Left lung (tissue), 10 donors: ENCODE results near the gene MT1H. TPM values are rescaled to one million over a fixed set of nuclear protein-coding genes. Genes with fewer than 3 reads are reported as not detected.

Experiments
- ATAC-seq: fragments of 200-7000 bp; cut with Tn5 transposase; one replicate; pipeline ENCODE4 v1.9.1; 2020; ENCODE audit warnings: moderate library complexity
- DNase-seq, 4 donors: peaks; one replicate each; pipeline ENCODE4 v3.0.0-alpha.2; 2013 to 2020
- H3K27ac ChIP-seq, 2 donors: fragments of 200-600 bp; sonication (generic) in 1 of 2; one replicate each; pipeline versions ENCODE4 v1.5.0 to v1.8.0; 2020 to 2021
- H3K27me3 ChIP-seq, 2 donors: fragments of 200-600 bp; sonication (generic) in 1 of 2; one replicate each; pipeline versions ENCODE4 v1.5.0 to v1.8.0; 2020 to 2021
- H3K36me3 ChIP-seq, 2 donors: fragments of 200-600 bp; sonication (generic) in 1 of 2; one replicate each; pipeline versions ENCODE4 v1.5.0 to v1.8.0; 2020 to 2021
- H3K4me1 ChIP-seq, 2 donors: fragments of 200-600 bp; one replicate each; pipeline ENCODE4 v1.8.0; 2021
- H3K4me3 ChIP-seq, 2 donors: fragments of 200-600 bp; sonication (generic) in 1 of 2; one replicate each; pipeline versions ENCODE4 v1.5.0 to v1.8.0; 2020 to 2021; ENCODE audit warnings: mild to moderate bottlenecking in 1 of 2
- H3K9me3 ChIP-seq, 2 donors: fragments of 200-600 bp; sonication (generic) in 1 of 2; one replicate each; pipeline versions ENCODE4 v1.5.0 to v1.8.0; 2020 to 2021
- intact Hi-C, 2 donors: fragments of 100-400 bp; cut with DNase I; formaldehyde crosslinking; loops; one replicate each; pipeline versions ENCODE4 v1.11.2 to v1.14.2; 2022
- polyA plus RNA-seq, 6 donors: library from polyadenylated mRNA; unstranded; fragments of 120-200 nt; gene quantifications; one replicate each; pipeline ENCODE4 v1.2.1, GENCODE V29; 2013; ENCODE audit not compliant: insufficient read length in 6 of 6
- total RNA-seq, 2 donors: library from RNA; stranded (reverse); fragmentation: NEBNext Ultra II Directional; extraction: Animal tissue kit (Norgen Biotek cat#: 25700); gene quantifications; one replicate each; pipeline ENCODE4 v1.2.1, GENCODE V29; 2021
- TF ChIP-seq, protein P1 (sequence below), 2 donors: fragments of 200-600 bp; sonication (generic) in 1 of 2; IDR thresholded peaks; one replicate each; pipeline versions ENCODE4 v1.5.0 to v1.8.0; 2021; ENCODE audit warnings: antibody characterized with exemption in 2 of 2
- donor health status: DM: no; HTN: yes; CAD: no.
- donor health status: DM: no; HTN: no; CAD: no.

MT1H gene
- total and polyA plus RNA-seq, 8 donors = 1.1 to 2.3 (median 2.2) TPM; not detected in 4

- Histone ChIP-seq H3K27me3 (no peaks in the 10 kb centered on the region), H3K4me1 (peaks cover 10 to 13% of the 10 kb centered on the region in 2 donors), H3K36me3 (no peaks in the 10 kb centered on the region), H3K9me3 (peaks cover 0 to 8% of the 10 kb centered on the region in 2 donors), H3K4me3 (no peak overlapping the region), H3K27ac (no peak overlapping the region)
- TF ChIP-seq, protein P1, sequence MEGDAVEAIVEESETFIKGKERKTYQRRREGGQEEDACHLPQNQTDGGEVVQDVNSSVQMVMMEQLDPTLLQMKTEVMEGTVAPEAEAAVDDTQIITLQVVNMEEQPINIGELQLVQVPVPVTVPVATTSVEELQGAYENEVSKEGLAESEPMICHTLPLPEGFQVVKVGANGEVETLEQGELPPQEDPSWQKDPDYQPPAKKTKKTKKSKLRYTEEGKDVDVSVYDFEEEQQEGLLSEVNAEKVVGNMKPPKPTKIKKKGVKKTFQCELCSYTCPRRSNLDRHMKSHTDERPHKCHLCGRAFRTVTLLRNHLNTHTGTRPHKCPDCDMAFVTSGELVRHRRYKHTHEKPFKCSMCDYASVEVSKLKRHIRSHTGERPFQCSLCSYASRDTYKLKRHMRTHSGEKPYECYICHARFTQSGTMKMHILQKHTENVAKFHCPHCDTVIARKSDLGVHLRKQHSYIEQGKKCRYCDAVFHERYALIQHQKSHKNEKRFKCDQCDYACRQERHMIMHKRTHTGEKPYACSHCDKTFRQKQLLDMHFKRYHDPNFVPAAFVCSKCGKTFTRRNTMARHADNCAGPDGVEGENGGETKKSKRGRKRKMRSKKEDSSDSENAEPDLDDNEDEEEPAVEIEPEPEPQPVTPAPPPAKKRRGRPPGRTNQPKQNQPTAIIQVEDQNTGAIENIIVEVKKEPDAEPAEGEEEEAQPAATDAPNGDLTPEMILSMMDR (IDR thresholded peaks at IDR 0.05) = no peak
- ATAC-seq (no peak), DNase-seq (no peak)
- intact Hi-C loops = no loop called here
These were observed 17.1 kb downstream of the MT1H start for GRCh38 chr16:56686758-56687157.

- TF ChIP-seq, protein P1 (IDR thresholded peaks at IDR 0.05) = no peak
These were observed 19.1 kb downstream of the MT1H start for GRCh38 chr16:56688762-56689161.

GRCh38 chr16:56689171-56689570 lies 19.6 kb downstream of the MT1H start:
- Histone ChIP-seq H3K4me1 (no peaks in the 10 kb centered on the region), H3K9me3 (peaks cover 0 to 8% of the 10 kb centered on the region in 2 donors), H3K36me3 (no peaks in the 10 kb centered on the region), H3K27ac (no peak overlapping the region), H3K27me3 (no peaks in the 10 kb centered on the region), H3K4me3 (no peak overlapping the region)
- TF ChIP-seq, protein P1 (IDR thresholded peaks at IDR 0.05) = no peak
- intact Hi-C loops = no loop called here
- DNase-seq (no peak), ATAC-seq (no peak)

More at GRCh38 chr16:56688762-56689161, 19.1 kb downstream of the MT1H start:
- DNase-seq (no peak), ATAC-seq (no peak)
- Histone ChIP-seq H3K4me1 (no peaks in the 10 kb centered on the region), H3K9me3 (peaks cover 0 to 8% of the 10 kb centered on the region in 2 donors), H3K4me3 (no peak overlapping the region), H3K27me3 (no peaks in the 10 kb centered on the region), H3K36me3 (no peaks in the 10 kb centered on the region), H3K27ac (no peak overlapping the region)
- intact Hi-C loops = no loop called here

GRCh38 chr16:56690420-56691122 lies 21.0 kb downstream of the MT1H start:
- Histone ChIP-seq H3K27me3 (no peaks in the 10 kb centered on the region), H3K36me3 (no peaks in the 10 kb centered on the region), H3K9me3 (peaks cover 0 to 8% of the 10 kb centered on the region in 2 donors), H3K27ac (no peak overlapping the region), H3K4me1 (no peaks in the 10 kb centered on the region), H3K4me3 (no peak overlapping the region)
- intact Hi-C loops = loop anchor here in 1 of 2 donors (10.0 kb wide), 1 partner anchor 116 kb away; no protein-coding TSS in a partner anchor
- TF ChIP-seq, protein P1 (IDR thresholded peaks at IDR 0.05) = no peak
- ATAC-seq (no peak), DNase-seq (no peak)

- DNase-seq (peak in 3 of 4 donors; percentile 39 to 80 (median 70)), ATAC-seq (peak; percentile 97)
- TF ChIP-seq, protein P1 (IDR thresholded peaks at IDR 0.05) = no peak
- Histone ChIP-seq H3K36me3 (no peaks in the 10 kb centered on the region), H3K4me3 (no peak overlapping the region), H3K9me3 (peaks cover 0 to 3% of the 10 kb centered on the region in 2 donors), H3K27ac (no peak overlapping the region), H3K4me1 (no peaks in the 10 kb centered on the region), H3K27me3 (no peaks in the 10 kb centered on the region)
- intact Hi-C loops = loop anchor here in 1 of 2 donors (10.0 kb wide), 1 partner anchor 117 kb away; no protein-coding TSS in a partner anchor
These were observed 22.3 kb downstream of the MT1H start for GRCh38 chr16:56691885-56692284.
